DND-41 (cell line): ENCODE measurements around the gene LYRM2.

Experiments used
- EZH2 ChIP-seq: IDR thresholded peaks from 3 replicates; pipeline ENCODE4 v1.6.1; 2012; ENCODE audit warnings: borderline replicate concordance, low read depth, mild to moderate bottlenecking, moderate library complexity, low read length, inconsistent platforms; ENCODE audit not compliant: severe bottlenecking
- TF ChIP-seq, protein P1 (sequence below): IDR thresholded peaks from 2 replicates; pipeline ENCODE4 v1.5.1; 2012; ENCODE audit warnings: borderline replicate concordance, low read length, moderate library complexity, mild to moderate bottlenecking; ENCODE audit not compliant: poor library complexity, severe bottlenecking; ENCODE audit errors: extremely low read depth

DNA sequence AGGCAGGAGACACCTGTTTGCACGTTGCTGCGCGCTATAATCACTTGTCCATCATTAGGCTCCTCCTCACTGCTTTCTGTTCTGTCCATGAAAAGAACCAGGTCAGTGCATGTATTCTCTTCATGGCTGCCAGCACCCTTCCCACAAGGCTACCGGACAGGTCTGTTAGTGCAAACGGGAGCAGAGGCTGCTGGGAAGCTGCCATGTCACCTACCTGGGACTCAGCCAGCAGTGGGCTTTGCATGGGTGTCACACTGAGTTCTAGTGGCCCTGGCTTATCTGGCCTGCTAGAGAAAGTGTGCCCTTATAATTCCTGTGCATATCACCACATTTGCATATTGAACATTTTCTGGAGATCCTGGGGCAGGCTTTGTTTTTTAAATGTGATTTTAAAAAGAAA is 24.8 kb downstream of the LYRM2 start:
- TF ChIP-seq, protein P1, sequence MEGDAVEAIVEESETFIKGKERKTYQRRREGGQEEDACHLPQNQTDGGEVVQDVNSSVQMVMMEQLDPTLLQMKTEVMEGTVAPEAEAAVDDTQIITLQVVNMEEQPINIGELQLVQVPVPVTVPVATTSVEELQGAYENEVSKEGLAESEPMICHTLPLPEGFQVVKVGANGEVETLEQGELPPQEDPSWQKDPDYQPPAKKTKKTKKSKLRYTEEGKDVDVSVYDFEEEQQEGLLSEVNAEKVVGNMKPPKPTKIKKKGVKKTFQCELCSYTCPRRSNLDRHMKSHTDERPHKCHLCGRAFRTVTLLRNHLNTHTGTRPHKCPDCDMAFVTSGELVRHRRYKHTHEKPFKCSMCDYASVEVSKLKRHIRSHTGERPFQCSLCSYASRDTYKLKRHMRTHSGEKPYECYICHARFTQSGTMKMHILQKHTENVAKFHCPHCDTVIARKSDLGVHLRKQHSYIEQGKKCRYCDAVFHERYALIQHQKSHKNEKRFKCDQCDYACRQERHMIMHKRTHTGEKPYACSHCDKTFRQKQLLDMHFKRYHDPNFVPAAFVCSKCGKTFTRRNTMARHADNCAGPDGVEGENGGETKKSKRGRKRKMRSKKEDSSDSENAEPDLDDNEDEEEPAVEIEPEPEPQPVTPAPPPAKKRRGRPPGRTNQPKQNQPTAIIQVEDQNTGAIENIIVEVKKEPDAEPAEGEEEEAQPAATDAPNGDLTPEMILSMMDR, result no peak
- TF ChIP-seq EZH2, result no peak
